Measurements from ENCODE around the gene TMPRSS11D.

Gene TMPRSS11D

DNA sequence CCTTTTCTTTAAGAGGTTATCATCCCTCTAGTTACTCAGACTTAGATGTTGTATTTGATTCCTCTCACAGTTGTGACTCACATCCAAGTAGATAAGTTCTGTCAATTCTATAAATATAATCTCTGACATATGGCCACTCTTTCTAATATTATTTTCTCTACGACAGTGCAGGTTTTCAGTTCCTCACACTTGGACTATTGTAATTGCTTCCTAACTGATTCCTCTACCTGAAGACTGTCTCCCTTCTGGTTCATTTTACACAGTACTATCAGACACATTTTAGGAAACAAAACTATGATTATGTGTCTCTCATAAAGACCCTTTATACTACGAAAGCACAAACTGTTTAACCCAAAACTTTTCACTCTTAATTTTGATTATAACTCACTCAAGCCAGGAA lies 98.3 kb downstream of the TMPRSS11D start:
- no peak overlapping the region for H3K9ac ChIP-seq (ENCODE audit: low read depth in 1 of 2, low read length in 2 of 2)
- H3K36me3 ChIP-seq (ENCODE audit: control insufficient read depth in 2 of 2, insufficient read depth in 2 of 2, low read length in 2 of 2) = no peaks in the 10 kb centered on the region
- no peak overlapping the region for H3K27ac ChIP-seq (ENCODE audit: low read depth in 2 of 2, low read length in 2 of 2)
- H3K27me3 ChIP-seq (ENCODE audit: control insufficient read depth in 2 of 2, insufficient read depth in 2 of 2, low read length in 2 of 2) = no peaks in the 10 kb centered on the region
- no peak overlapping the region for H3K4me3 ChIP-seq (ENCODE audit: low read length in 2 of 2)
- H3K4me1 ChIP-seq (ENCODE audit: control insufficient read depth in 2 of 2, insufficient read depth in 2 of 2, low read length in 2 of 2) = no peaks in the 10 kb centered on the region
- no peaks in the 10 kb centered on the region for H3K9me3 ChIP-seq (ENCODE audit: control insufficient read depth in 2 of 2, low read length in 2 of 2)

GRCh38 chr4:67779631-67780030 lies 104.2 kb downstream of the TMPRSS11D start:
- Histone ChIP-seq H3K4me1 (ENCODE audit: control insufficient read depth in 2 of 2, insufficient read depth in 2 of 2, low read length in 2 of 2) (no peaks in the 10 kb centered on the region), H3K9ac (ENCODE audit: low read depth in 1 of 2, low read length in 2 of 2) (no peak overlapping the region), H3K27ac (ENCODE audit: low read depth in 2 of 2, low read length in 2 of 2) (no peak overlapping the region), H3K36me3 (ENCODE audit: control insufficient read depth in 2 of 2, insufficient read depth in 2 of 2, low read length in 2 of 2) (no peaks in the 10 kb centered on the region), H3K9me3 (ENCODE audit: control insufficient read depth in 2 of 2, low read length in 2 of 2) (no peaks in the 10 kb centered on the region), H3K27me3 (ENCODE audit: control insufficient read depth in 2 of 2, insufficient read depth in 2 of 2, low read length in 2 of 2) (no peaks in the 10 kb centered on the region), H3K4me3 (ENCODE audit: low read length in 2 of 2) (no peak overlapping the region)

DNA sequence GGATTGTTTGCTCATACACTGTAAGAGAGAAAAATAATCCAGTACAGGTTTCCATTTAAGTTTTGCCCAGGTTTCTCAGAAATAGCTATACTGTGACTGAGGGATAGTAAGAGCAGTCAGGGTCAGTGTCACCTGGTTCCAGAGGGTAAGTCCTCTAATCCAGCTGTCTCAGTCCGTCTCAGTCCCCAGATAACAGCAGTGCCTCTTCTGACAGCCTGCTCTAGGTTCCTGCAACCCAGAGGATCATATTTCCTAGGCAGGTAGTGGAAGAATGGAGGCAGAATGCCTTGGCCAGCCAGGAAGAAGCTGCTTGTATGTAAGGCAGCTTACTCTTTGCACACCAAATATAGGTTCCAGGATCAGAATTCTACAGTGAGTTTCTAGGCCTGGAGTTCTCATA lies 107.1 kb downstream of the TMPRSS11D start:
- H3K27me3 ChIP-seq (ENCODE audit: control insufficient read depth in 2 of 2, insufficient read depth in 2 of 2, low read length in 2 of 2) = no peaks in the 10 kb centered on the region
- H3K27ac ChIP-seq (ENCODE audit: low read depth in 2 of 2, low read length in 2 of 2) = no peak overlapping the region
- H3K9ac ChIP-seq (ENCODE audit: low read depth in 1 of 2, low read length in 2 of 2) = no peak overlapping the region
- H3K4me1 ChIP-seq (ENCODE audit: control insufficient read depth in 2 of 2, insufficient read depth in 2 of 2, low read length in 2 of 2) = no peaks in the 10 kb centered on the region
- H3K4me3 ChIP-seq (ENCODE audit: low read length in 2 of 2) = no peak overlapping the region
- H3K9me3 ChIP-seq (ENCODE audit: control insufficient read depth in 2 of 2, low read length in 2 of 2) = no peaks in the 10 kb centered on the region
- H3K36me3 ChIP-seq (ENCODE audit: control insufficient read depth in 2 of 2, insufficient read depth in 2 of 2, low read length in 2 of 2) = no peaks in the 10 kb centered on the region

All from mucosa of rectum (tissue), 2 donors.